Trophoblast cell (in vitro differentiated cells and primary cell): ENCODE data around the gene TRAF6.

ENCODE experiments used
- DNase-seq, 2 donors: peaks; one replicate each; pipeline ENCODE4 v3.0.0-alpha.2; 2016
- H2AFZ ChIP-seq: 2 replicates; pipeline ENCODE4 v1.6.1; 2013; ENCODE audit warnings: low read length, moderate library complexity, mild to moderate bottlenecking; ENCODE audit not compliant: insufficient read depth, poor library complexity
- H2AK5ac ChIP-seq: 2 replicates; pipeline ENCODE4 v1.6.1; 2013; ENCODE audit warnings: mild to moderate bottlenecking, low read length
- H2BK120ac ChIP-seq: 2 replicates; pipeline ENCODE4 v1.6.1; 2013; ENCODE audit warnings: low read length, mild to moderate bottlenecking, moderate library complexity; ENCODE audit not compliant: insufficient read depth, poor library complexity
- H2BK12ac ChIP-seq: 2 replicates; pipeline ENCODE4 v1.6.1; 2013; ENCODE audit warnings: mild to moderate bottlenecking, low read length, moderate library complexity
- H2BK5ac ChIP-seq: 2 replicates; pipeline ENCODE4 v1.6.1; 2013; ENCODE audit warnings: low read length, low read depth, moderate library complexity, mild to moderate bottlenecking; ENCODE audit not compliant: poor library complexity
- H3K14ac ChIP-seq: 2 replicates; pipeline ENCODE4 v1.6.1; 2013; ENCODE audit warnings: mild to moderate bottlenecking, low read length
- H3K18ac ChIP-seq: 2 replicates; pipeline ENCODE4 v1.6.1; 2013; ENCODE audit warnings: mild to moderate bottlenecking, low read length
- H3K23ac ChIP-seq: 2 replicates; pipeline ENCODE4 v1.6.1; 2013; ENCODE audit warnings: low read length
- H3K27ac ChIP-seq: 2 replicates; pipeline ENCODE4 v1.5.1; 2013; ENCODE audit warnings: low read depth, mild to moderate bottlenecking, inconsistent platforms, low read length, moderate library complexity
- H3K27me3 ChIP-seq: 2 replicates; pipeline ENCODE4 v1.6.1; 2013; ENCODE audit warnings: inconsistent platforms, mild to moderate bottlenecking, low read length, moderate library complexity; ENCODE audit not compliant: insufficient read depth
- H3K36me3 ChIP-seq, 2 experiments: 1 replicate in 1 of 2; 2 replicates in 1 of 2; pipeline ENCODE4 v1.6.1; 2013; ENCODE audit warnings: low read length in 2 of 2, mild to moderate bottlenecking in 2 of 2, moderate library complexity in 1 of 2; ENCODE audit not compliant: insufficient read depth in 2 of 2, control insufficient read depth in 1 of 2
- H3K4ac ChIP-seq: 2 replicates; pipeline ENCODE4 v1.6.1; 2013; ENCODE audit warnings: low read depth, mild to moderate bottlenecking, low read length, moderate library complexity
- H3K4me1 ChIP-seq, 2 experiments: 1 replicate in 1 of 2; 2 replicates in 1 of 2; pipeline ENCODE4 v1.6.1; 2013; ENCODE audit warnings: low read length in 2 of 2, mild to moderate bottlenecking in 2 of 2, moderate library complexity in 1 of 2; ENCODE audit not compliant: insufficient read depth in 2 of 2, control insufficient read depth in 1 of 2
- H3K4me2 ChIP-seq: 2 replicates; pipeline ENCODE4 v1.6.1; 2013; ENCODE audit warnings: inconsistent platforms, mild to moderate bottlenecking, low read length, moderate library complexity
- H3K4me3 ChIP-seq: 2 replicates; pipeline ENCODE4 v1.5.1; 2013; ENCODE audit warnings: mild to moderate bottlenecking, low read depth, low read length, inconsistent platforms
- H3K79me1 ChIP-seq: one replicate; pipeline ENCODE4 v1.6.1; 2013; ENCODE audit warnings: low read length
- H3K79me2 ChIP-seq: 2 replicates; pipeline ENCODE4 v1.6.1; 2013; ENCODE audit warnings: low read length, mild to moderate bottlenecking; ENCODE audit not compliant: control insufficient read depth, insufficient read depth, poor library complexity
- H3K9ac ChIP-seq: 2 replicates; pipeline ENCODE4 v1.6.1; 2013; ENCODE audit warnings: mild to moderate bottlenecking, low read length
- H3K9me3 ChIP-seq: 2 replicates; pipeline ENCODE4 v1.6.1; 2013; ENCODE audit warnings: low read depth, mild to moderate bottlenecking, control low read depth, inconsistent platforms, low read length; ENCODE audit not compliant: insufficient read depth
- H4K12ac ChIP-seq: 2 replicates; pipeline ENCODE4 v1.6.1; 2013; ENCODE audit warnings: low read depth, mild to moderate bottlenecking, low read length, moderate library complexity
- H4K8ac ChIP-seq: 2 replicates; pipeline ENCODE4 v1.6.1; 2013; ENCODE audit warnings: low read depth, mild to moderate bottlenecking, low read length, moderate library complexity
- H4K91ac ChIP-seq: one replicate; pipeline ENCODE4 v1.6.1; 2013; ENCODE audit warnings: low read depth, mild to moderate bottlenecking, low read length, moderate library complexity
- WGBS: extraction: QIAGEN DNeasy Blood & Tissue Kit; methylation state at CpG from one replicate; pipeline ENCODE4 v1.1.7; 2013; ENCODE audit warnings: missing lambda C conversion rate; ENCODE audit not compliant: insufficient read length, insufficient coverage; ENCODE audit errors: extremely low coverage; 5-methylcytosine and 5-hydroxymethylcytosine counted together

The TRAF6 gene

DNA sequence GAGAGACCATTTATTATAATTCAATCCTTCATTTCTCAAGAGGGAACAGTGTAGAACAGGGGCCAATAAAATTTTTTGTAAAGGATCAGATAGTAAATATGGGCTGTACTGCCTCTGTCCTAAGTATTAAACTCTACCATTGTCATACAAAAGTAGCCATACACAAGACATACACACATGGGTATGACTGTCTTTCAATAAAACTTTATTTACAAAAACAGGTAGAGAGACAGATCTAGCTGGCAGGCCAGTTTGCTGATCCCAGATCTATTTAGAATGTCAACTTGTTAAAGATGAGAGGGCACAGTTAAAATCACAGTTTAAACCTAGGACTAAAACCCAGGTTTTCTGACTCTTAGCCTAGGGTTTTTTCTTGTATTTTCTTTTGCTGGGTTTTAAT is 16.7 kb downstream of the TRAF6 start:
- H4K12ac ChIP-seq, result no peak overlapping the region
- no peak overlapping the region for H3K9ac ChIP-seq
- H3K27me3 ChIP-seq, result no peaks in the 10 kb centered on the region
- DNase-seq, result no peak
- no peak overlapping the region for H4K8ac ChIP-seq
- H2BK120ac ChIP-seq, result no peak overlapping the region
- no peak overlapping the region for H3K23ac ChIP-seq
- H2BK5ac ChIP-seq, result no peak overlapping the region
- no peak overlapping the region for H2AFZ ChIP-seq
- H3K4me2 ChIP-seq, result no peak overlapping the region
- H3K79me1 ChIP-seq, result no peaks in the 10 kb centered on the region
- H3K36me3 ChIP-seq, result peaks cover 18 to 31% of the 10 kb centered on the region in 2 experiments
- no peaks in the 10 kb centered on the region for H3K9me3 ChIP-seq
- no peak overlapping the region for H3K4me3 ChIP-seq
- H2BK12ac ChIP-seq, result no peak overlapping the region
- H3K14ac ChIP-seq, result no peak overlapping the region
- H3K27ac ChIP-seq, result no peak overlapping the region
- H4K91ac ChIP-seq, result no peak overlapping the region
- no peaks in the 10 kb centered on the region for H3K4me1 ChIP-seq
- H3K79me2 ChIP-seq, result no peaks in the 10 kb centered on the region
- no peak overlapping the region for H3K4ac ChIP-seq
- H3K18ac ChIP-seq, result no peak overlapping the region
- H2AK5ac ChIP-seq, result no peak overlapping the region

DNA sequence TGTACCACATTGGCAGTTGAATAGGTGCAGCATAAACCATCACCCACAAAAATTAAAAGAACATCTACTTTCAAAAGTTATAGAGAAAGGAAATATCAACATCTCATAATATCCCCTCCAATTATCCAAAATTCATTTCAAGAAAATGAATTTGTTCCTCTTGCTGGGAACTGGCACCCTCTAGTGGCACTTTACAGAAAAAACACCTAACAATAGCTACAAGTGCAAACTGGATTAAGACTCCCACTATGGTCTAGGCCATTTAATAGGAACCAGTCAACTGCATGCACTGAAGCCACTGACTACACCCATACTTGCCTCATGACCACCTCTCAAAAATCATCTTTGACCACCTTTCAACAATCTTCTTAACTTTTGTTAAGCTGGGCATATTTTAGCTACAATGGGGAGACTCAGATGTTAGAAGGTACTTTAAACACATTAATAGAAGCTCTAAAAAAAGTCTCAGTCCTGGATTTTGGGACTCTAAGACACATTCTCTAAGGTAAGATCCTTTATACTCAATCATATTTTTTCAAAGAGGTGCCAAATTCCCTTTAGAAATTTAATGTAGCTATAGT is 17.3 kb downstream of the TRAF6 start:
- no peak overlapping the region for H3K14ac ChIP-seq
- H3K27ac ChIP-seq, result no peak overlapping the region
- no peak overlapping the region for H4K91ac ChIP-seq
- H4K8ac ChIP-seq, result no peak overlapping the region
- H3K27me3 ChIP-seq, result no peaks in the 10 kb centered on the region
- no peak overlapping the region for H2AK5ac ChIP-seq
- no peaks in the 10 kb centered on the region for H3K4me1 ChIP-seq
- H3K9me3 ChIP-seq, result no peaks in the 10 kb centered on the region
- no peak overlapping the region for H3K9ac ChIP-seq
- H4K12ac ChIP-seq, result no peak overlapping the region
- H3K36me3 ChIP-seq, result peaks cover 15 to 32% of the 10 kb centered on the region in 2 experiments
- no peaks in the 10 kb centered on the region for H3K79me1 ChIP-seq
- H3K79me2 ChIP-seq, result no peaks in the 10 kb centered on the region
- peak in 1 of 2 donors; percentile 65 for DNase-seq
- H2BK120ac ChIP-seq, result no peak overlapping the region
- no peak overlapping the region for H2BK12ac ChIP-seq
- H3K23ac ChIP-seq, result no peak overlapping the region
- H3K4me3 ChIP-seq, result no peak overlapping the region
- H2BK5ac ChIP-seq, result no peak overlapping the region
- no peak overlapping the region for H3K18ac ChIP-seq
- no peak overlapping the region for H3K4me2 ChIP-seq
- no peak overlapping the region for H2AFZ ChIP-seq
- no peak overlapping the region for H3K4ac ChIP-seq

DNA sequence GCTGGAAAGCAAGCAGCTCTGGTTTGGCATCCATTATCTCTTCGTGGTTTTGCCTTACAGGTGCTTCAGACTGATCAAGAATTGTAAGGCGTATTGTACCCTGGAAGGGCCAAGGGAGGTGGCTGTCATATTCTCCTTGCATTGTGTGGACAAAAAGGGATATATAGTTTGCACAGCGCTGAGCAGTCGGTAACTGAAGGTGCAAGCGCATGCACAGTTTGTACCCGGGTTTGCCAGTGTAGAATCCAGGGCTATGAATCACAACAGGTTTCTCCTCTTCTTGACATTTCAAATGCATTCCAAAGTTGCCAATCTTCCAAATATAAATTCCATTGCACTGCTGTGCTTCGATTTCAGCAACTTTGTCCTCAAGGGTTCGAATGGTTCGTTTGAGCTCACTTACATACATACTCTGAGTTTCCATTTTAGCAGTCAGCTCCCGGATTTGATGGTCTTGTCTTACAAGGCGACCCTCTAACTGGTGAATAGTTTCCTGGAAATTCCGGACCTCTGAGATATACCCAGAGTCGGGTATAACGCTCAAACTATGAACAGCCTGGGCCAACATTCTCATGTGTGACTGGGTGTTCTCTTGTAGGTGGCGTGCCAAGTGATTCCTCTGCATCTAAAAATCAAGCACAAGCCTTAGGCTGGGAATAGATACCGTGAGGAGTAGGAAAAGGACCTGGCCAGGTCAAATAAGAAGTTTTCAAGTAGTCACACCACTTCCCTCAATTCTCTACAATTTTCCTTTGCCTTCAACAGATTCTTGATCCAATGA is 19.9 kb downstream of the TRAF6 start:
- Histone ChIP-seq H2AK5ac (no peak overlapping the region), H3K79me1 (no peaks in the 10 kb centered on the region), H2BK120ac (no peak overlapping the region), H2BK12ac (no peak overlapping the region), H3K14ac (no peak overlapping the region), H4K12ac (no peak overlapping the region), H4K91ac (no peak overlapping the region), H2AFZ (no peak overlapping the region), H3K23ac (no peak overlapping the region), H3K27me3 (no peaks in the 10 kb centered on the region), H3K4ac (no peak overlapping the region), H4K8ac (no peak overlapping the region), H3K4me2 (no peak overlapping the region), H3K9ac (no peak overlapping the region), H3K79me2 (no peaks in the 10 kb centered on the region), H3K27ac (no peak overlapping the region), H3K9me3 (no peaks in the 10 kb centered on the region), H3K4me3 (no peak overlapping the region), H3K4me1 (no peaks in the 10 kb centered on the region), H3K36me3 (peaks cover 17 to 38% of the 10 kb centered on the region in 2 experiments), H2BK5ac (no peak overlapping the region), H3K18ac (no peak overlapping the region)
- DNase-seq, result no peak
- no CpG with 5 or more reads among the region's 16 CpGs for WGBS

DNA sequence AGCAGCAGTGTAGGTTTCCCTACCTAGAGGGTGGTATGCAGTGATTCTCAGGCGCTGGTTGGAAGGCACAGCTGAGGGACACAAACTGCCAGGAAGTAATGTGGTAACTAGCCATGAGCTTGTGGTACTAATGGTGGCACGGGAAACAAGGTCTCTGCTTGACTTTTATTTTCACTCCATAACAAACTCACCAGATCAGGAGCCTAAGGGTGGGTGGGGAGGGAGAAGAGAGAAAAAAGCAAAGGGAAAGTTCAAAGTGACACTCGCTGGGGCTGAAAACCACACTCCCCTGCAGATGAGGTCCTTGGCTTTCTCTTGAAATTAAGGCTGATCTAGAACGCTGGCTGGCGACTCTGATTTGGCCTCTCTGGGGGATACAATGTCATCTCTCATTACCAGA is 22.0 kb downstream of the TRAF6 start:
- Histone ChIP-seq H3K4me1 (no peaks in the 10 kb centered on the region), H3K9ac (no peak overlapping the region), H4K8ac (no peak overlapping the region), H3K14ac (no peak overlapping the region), H3K9me3 (no peaks in the 10 kb centered on the region), H4K91ac (no peak overlapping the region), H3K4ac (no peak overlapping the region), H2AFZ (no peak overlapping the region), H4K12ac (no peak overlapping the region), H3K27ac (no peak overlapping the region), H3K4me3 (no peak overlapping the region), H3K27me3 (no peaks in the 10 kb centered on the region), H2BK12ac (no peak overlapping the region), H2AK5ac (no peak overlapping the region), H3K4me2 (no peak overlapping the region), H3K79me2 (no peaks in the 10 kb centered on the region), H3K18ac (no peak overlapping the region), H2BK120ac (no peak overlapping the region), H3K23ac (no peak overlapping the region), H2BK5ac (no peak overlapping the region), H3K79me1 (no peaks in the 10 kb centered on the region), H3K36me3 (peaks cover 20 to 39% of the 10 kb centered on the region in 2 experiments)
- no CpG with 5 or more reads among the region's 5 CpGs for WGBS
- DNase-seq, result no peak
